Keratinocyte (primary cell): ENCODE results near the gene LRRC15. TPM values are rescaled to one million over a fixed set of nuclear protein-coding genes. Genes with fewer than 3 reads are reported as not detected.

Source experiments
- DNase-seq: peaks from one replicate; pipeline ENCODE4 v3.0.0-alpha.2; 2011; ENCODE audit warnings: low read depth, missing footprints, low spot score
- FAIRE-seq: peaks from 2 replicates; lab custom pipeline; 2011; peaks lifted over from hg19 to GRCh38; lab: Jason Lieb, UNC
- H2AFZ ChIP-seq: 2 replicates; pipeline ENCODE4 v1.6.0; 2012; ENCODE audit warnings: low read length, control low read depth, inconsistent platforms; ENCODE audit not compliant: control insufficient read depth
- H3K27ac ChIP-seq: 2 replicates; pipeline ENCODE4 v1.5.1; 2011; ENCODE audit warnings: low read length; ENCODE audit not compliant: control insufficient read depth, insufficient read depth
- H3K27me3 ChIP-seq: 3 replicates; pipeline ENCODE4 v1.6.0; 2011; ENCODE audit warnings: low read length; ENCODE audit not compliant: control insufficient read depth, insufficient read depth; ENCODE audit errors: extremely low read depth
- H3K36me3 ChIP-seq, 2 experiments: 2 replicates in 1 of 2; 3 replicates in 1 of 2; pipeline ENCODE4 v1.5.1; 2011; ENCODE audit warnings: low read length in 2 of 2, mild to moderate bottlenecking in 1 of 2; ENCODE audit not compliant: control insufficient read depth in 2 of 2, insufficient read depth in 2 of 2; ENCODE audit errors: extremely low read depth in 1 of 2
- H3K4me1 ChIP-seq: 3 replicates; pipeline ENCODE4 v1.5.1; 2011; ENCODE audit warnings: low read length; ENCODE audit not compliant: control insufficient read depth, insufficient read depth; ENCODE audit errors: extremely low read depth
- H3K4me2 ChIP-seq: 3 replicates; pipeline ENCODE4 v1.6.0; 2011; ENCODE audit warnings: low read depth, low read length; ENCODE audit not compliant: control insufficient read depth, insufficient read depth; ENCODE audit errors: extremely low read depth
- H3K4me3 ChIP-seq, 3 experiments: fragments of 200-600 bp in 1 of 3; sonication (generic) in 1 of 3; 2 replicates in 2 of 3; 3 replicates in 1 of 3; pipeline ENCODE4 v1.5.1; 2011 to 2016; ENCODE audit warnings: low read length in 3 of 3, mild to moderate bottlenecking in 3 of 3, control low read depth in 2 of 3, inconsistent platforms in 1 of 3, low read depth in 1 of 3, mixed read lengths in 1 of 3, mixed run types in 1 of 3, moderate library complexity in 1 of 3; ENCODE audit not compliant: control insufficient read depth in 2 of 3, insufficient read depth in 2 of 3; ENCODE audit errors: extremely low read depth in 1 of 3
- H3K79me2 ChIP-seq: 2 replicates; pipeline ENCODE4 v1.6.0; 2012; ENCODE audit warnings: low read length; ENCODE audit not compliant: control insufficient read depth, insufficient read depth
- H3K9ac ChIP-seq: 3 replicates; pipeline ENCODE4 v1.6.0; 2011; ENCODE audit warnings: low read length; ENCODE audit not compliant: control insufficient read depth, insufficient read depth; ENCODE audit errors: extremely low read depth
- H3K9me1 ChIP-seq: 3 replicates; pipeline ENCODE4 v1.6.0; 2011; ENCODE audit warnings: low read length; ENCODE audit not compliant: control insufficient read depth, insufficient read depth; ENCODE audit errors: extremely low read depth
- H3K9me3 ChIP-seq: 2 replicates; pipeline ENCODE4 v1.5.1; 2012; ENCODE audit warnings: low read depth, low read length; ENCODE audit not compliant: control insufficient read depth
- H4K20me1 ChIP-seq: 3 replicates; pipeline ENCODE4 v1.6.0; 2011; ENCODE audit warnings: low read length; ENCODE audit not compliant: control insufficient read depth, insufficient read depth; ENCODE audit errors: extremely low read depth
- EZH2 ChIP-seq: IDR thresholded peaks from one replicate; pipeline ENCODE4 v1.6.1; 2012; ENCODE audit warnings: inconsistent platforms, mild to moderate bottlenecking, low read length, moderate library complexity
- dilution Hi-C: fragments of 300-500 bp; cut with MboI; formaldehyde crosslinking; loops from one replicate; pipeline ENCODE4 v1.7.0; 2020; ENCODE audit warnings: low sequenced_read_pairs; ENCODE audit not compliant: extremely low pct_ligation_motif_present
- polyA plus RNA-seq, 5 experiments: library from polyadenylated mRNA; depleted of rRNA in 3 of 5; stranded (reverse) in 3 of 5; stranded (forward) in 1 of 5; unstranded in 1 of 5; fragments of >200 nt; gene quantifications; 1 replicate in 1 of 5; 2 replicates in 3 of 5; 3 replicates in 1 of 5; pipeline versions ENCODE4 v1.2.1 to v1.2.3, GENCODE V29; 2011 to 2012; ENCODE audit warnings: missing spikeins in 2 of 5, low read depth in 1 of 5, low replicate concordance in 1 of 5
- TF ChIP-seq, protein P1 (sequence below), 3 experiments: IDR thresholded peaks in 1 of 3; conservative IDR thresholded peaks in 1 of 3; optimal IDR thresholded peaks in 1 of 3; 2 replicates in 2 of 3; 3 replicates in 1 of 3; pipeline versions ENCODE3 to v1.5.1; 2011; ENCODE audit warnings: low read length in 3 of 3, mild to moderate bottlenecking in 3 of 3, moderate library complexity in 2 of 3, control low read depth in 1 of 3, inconsistent platforms in 1 of 3; ENCODE audit not compliant: insufficient read depth in 2 of 3; ENCODE audit errors: extremely low read depth in 1 of 3

Gene LRRC15
- polyA plus RNA-seq, 1 donor (not counting 4 experiments of a cell fraction or from before 2014, with no cell fraction given) = not detected

DNA sequence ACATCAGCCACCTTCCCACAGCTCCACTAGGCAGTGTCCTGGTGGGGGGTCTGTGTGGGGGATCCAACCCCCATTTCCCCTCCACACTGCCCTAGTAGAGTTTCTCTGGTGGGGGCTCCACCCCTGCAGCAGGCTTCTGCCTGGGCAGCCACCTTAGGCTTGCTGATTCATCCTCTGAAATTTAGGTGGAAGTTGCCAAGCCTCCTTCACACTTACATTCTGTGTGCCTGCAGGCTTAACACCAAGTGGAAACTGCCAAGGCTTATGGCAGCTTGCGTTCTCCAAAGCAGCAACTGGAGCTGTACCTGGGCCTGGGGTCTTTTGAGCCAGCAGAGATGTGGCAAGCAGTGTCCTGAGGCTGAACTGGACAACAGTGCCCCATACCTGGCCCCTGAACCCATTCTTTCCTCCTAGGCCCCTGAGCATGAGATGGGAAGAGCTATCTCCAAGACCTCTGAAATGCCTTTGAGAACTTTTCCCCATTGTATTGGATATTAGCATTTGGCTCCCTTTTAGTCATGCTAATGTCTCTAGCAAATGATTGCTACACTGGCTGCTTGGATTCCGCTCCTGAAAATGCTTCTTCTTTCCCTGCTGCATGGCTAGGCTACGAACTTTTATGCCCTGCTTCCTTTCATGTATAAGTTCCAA is 50.9 kb downstream of the LRRC15 start:
- H2AFZ ChIP-seq = no peak overlapping the region
- DNase-seq (no peak), FAIRE-seq (no peak)
- peaks cover 33% of the 10 kb centered on the region for H3K4me1 ChIP-seq
- dilution Hi-C loops = loop anchor here (25.0 kb wide), 2 partner anchors 156 to 556 kb away; no protein-coding TSS in a partner anchor
- peaks cover 5% of the 10 kb centered on the region for H3K9me3 ChIP-seq
- H3K79me2 ChIP-seq = no peaks in the 10 kb centered on the region
- TF ChIP-seq, protein P1, sequence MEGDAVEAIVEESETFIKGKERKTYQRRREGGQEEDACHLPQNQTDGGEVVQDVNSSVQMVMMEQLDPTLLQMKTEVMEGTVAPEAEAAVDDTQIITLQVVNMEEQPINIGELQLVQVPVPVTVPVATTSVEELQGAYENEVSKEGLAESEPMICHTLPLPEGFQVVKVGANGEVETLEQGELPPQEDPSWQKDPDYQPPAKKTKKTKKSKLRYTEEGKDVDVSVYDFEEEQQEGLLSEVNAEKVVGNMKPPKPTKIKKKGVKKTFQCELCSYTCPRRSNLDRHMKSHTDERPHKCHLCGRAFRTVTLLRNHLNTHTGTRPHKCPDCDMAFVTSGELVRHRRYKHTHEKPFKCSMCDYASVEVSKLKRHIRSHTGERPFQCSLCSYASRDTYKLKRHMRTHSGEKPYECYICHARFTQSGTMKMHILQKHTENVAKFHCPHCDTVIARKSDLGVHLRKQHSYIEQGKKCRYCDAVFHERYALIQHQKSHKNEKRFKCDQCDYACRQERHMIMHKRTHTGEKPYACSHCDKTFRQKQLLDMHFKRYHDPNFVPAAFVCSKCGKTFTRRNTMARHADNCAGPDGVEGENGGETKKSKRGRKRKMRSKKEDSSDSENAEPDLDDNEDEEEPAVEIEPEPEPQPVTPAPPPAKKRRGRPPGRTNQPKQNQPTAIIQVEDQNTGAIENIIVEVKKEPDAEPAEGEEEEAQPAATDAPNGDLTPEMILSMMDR (optimal IDR thresholded peaks at IDR 0.05 in 1 of 3, IDR thresholded peaks at IDR 0.05 in 1 of 3, conservative IDR thresholded peaks at IDR 0.05 in 1 of 3; ENCODE audit: extremely low read depth in 1 of 3, insufficient read depth in 2 of 3, low read length in 3 of 3) = no peak
- H3K4me2 ChIP-seq = no peak overlapping the region
- H3K27me3 ChIP-seq = peaks cover 7% of the 10 kb centered on the region
- no peak overlapping the region for H3K9ac ChIP-seq
- no peaks in the 10 kb centered on the region for H4K20me1 ChIP-seq
- no peaks in the 10 kb centered on the region for H3K36me3 ChIP-seq
- H3K9me1 ChIP-seq = no peaks in the 10 kb centered on the region
- no peak overlapping the region for H3K27ac ChIP-seq
- no peak overlapping the region for H3K4me3 ChIP-seq

DNA sequence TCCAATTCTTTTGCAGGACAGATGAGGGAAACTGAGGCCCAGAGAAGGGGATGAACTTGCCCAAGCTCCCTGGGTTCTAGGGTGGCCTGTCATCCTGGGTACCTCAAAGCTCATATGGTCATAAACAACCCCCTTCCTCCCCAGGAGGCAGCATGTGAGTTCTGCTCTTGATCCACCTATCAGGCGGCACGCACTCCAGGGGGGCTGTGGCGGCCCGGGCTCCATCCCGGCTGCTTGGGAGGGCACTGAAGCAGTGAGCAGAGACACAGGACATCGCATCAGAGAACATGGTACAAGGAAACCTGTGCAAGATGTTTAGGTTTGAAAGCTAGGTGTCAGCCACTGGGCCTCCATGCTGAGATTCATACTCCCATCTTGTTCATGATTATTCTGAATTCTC is 52.6 kb downstream of the LRRC15 start:
- dilution Hi-C loops = loop anchor here (25.0 kb wide), 2 partner anchors 155 to 555 kb away; no protein-coding TSS in a partner anchor
- Histone ChIP-seq H3K4me2 (no peak overlapping the region), H2AFZ (no peak overlapping the region), H3K4me3 (no peak overlapping the region), H3K9me3 (peaks cover 5% of the 10 kb centered on the region), H3K79me2 (no peaks in the 10 kb centered on the region), H4K20me1 (no peaks in the 10 kb centered on the region), H3K4me1 (peaks cover 37% of the 10 kb centered on the region), H3K9me1 (no peaks in the 10 kb centered on the region), H3K9ac (no peak overlapping the region), H3K27me3 (peaks cover 21% of the 10 kb centered on the region), H3K27ac (no peak overlapping the region), H3K36me3 (no peaks in the 10 kb centered on the region)
- no peak for TF ChIP-seq EZH2
- TF ChIP-seq, protein P1 (optimal IDR thresholded peaks at IDR 0.05 in 1 of 3, IDR thresholded peaks at IDR 0.05 in 1 of 3, conservative IDR thresholded peaks at IDR 0.05 in 1 of 3; ENCODE audit: extremely low read depth in 1 of 3, insufficient read depth in 2 of 3, low read length in 3 of 3) = no peak
- DNase-seq (no peak), FAIRE-seq (no peak)
